Keratinocyte (primary cell): ENCODE data around the gene HOXD10. TPM values are rescaled to one million over a fixed set of nuclear protein-coding genes. Genes with fewer than 3 reads are reported as not detected.
A peak's percentile ranks its signal among the peaks of the same experiment; 100 is the strongest.

Source experiments
- DNase-seq: peaks from one replicate; pipeline ENCODE4 v3.0.0-alpha.2; 2011; ENCODE audit warnings: low read depth, missing footprints, low spot score
- FAIRE-seq: peaks from 2 replicates; lab custom pipeline; 2011; peaks lifted over from hg19 to GRCh38; lab: Jason Lieb, UNC
- H2AFZ ChIP-seq: 2 replicates; pipeline ENCODE4 v1.6.0; 2012; ENCODE audit warnings: low read length, control low read depth, inconsistent platforms; ENCODE audit not compliant: control insufficient read depth
- H3K27ac ChIP-seq: 2 replicates; pipeline ENCODE4 v1.5.1; 2011; ENCODE audit warnings: low read length; ENCODE audit not compliant: control insufficient read depth, insufficient read depth
- H3K27me3 ChIP-seq: 3 replicates; pipeline ENCODE4 v1.6.0; 2011; ENCODE audit warnings: low read length; ENCODE audit not compliant: control insufficient read depth, insufficient read depth; ENCODE audit errors: extremely low read depth
- H3K36me3 ChIP-seq, 2 experiments: 2 replicates in 1 of 2; 3 replicates in 1 of 2; pipeline ENCODE4 v1.5.1; 2011; ENCODE audit warnings: low read length in 2 of 2, mild to moderate bottlenecking in 1 of 2; ENCODE audit not compliant: control insufficient read depth in 2 of 2, insufficient read depth in 2 of 2; ENCODE audit errors: extremely low read depth in 1 of 2
- H3K4me1 ChIP-seq: 3 replicates; pipeline ENCODE4 v1.5.1; 2011; ENCODE audit warnings: low read length; ENCODE audit not compliant: control insufficient read depth, insufficient read depth; ENCODE audit errors: extremely low read depth
- H3K4me2 ChIP-seq: 3 replicates; pipeline ENCODE4 v1.6.0; 2011; ENCODE audit warnings: low read depth, low read length; ENCODE audit not compliant: control insufficient read depth, insufficient read depth; ENCODE audit errors: extremely low read depth
- H3K4me3 ChIP-seq, 3 experiments: fragments of 200-600 bp in 1 of 3; sonication (generic) in 1 of 3; 2 replicates in 2 of 3; 3 replicates in 1 of 3; pipeline ENCODE4 v1.5.1; 2011 to 2016; ENCODE audit warnings: low read length in 3 of 3, mild to moderate bottlenecking in 3 of 3, control low read depth in 2 of 3, inconsistent platforms in 1 of 3, low read depth in 1 of 3, mixed read lengths in 1 of 3, mixed run types in 1 of 3, moderate library complexity in 1 of 3; ENCODE audit not compliant: control insufficient read depth in 2 of 3, insufficient read depth in 2 of 3; ENCODE audit errors: extremely low read depth in 1 of 3
- H3K79me2 ChIP-seq: 2 replicates; pipeline ENCODE4 v1.6.0; 2012; ENCODE audit warnings: low read length; ENCODE audit not compliant: control insufficient read depth, insufficient read depth
- H3K9ac ChIP-seq: 3 replicates; pipeline ENCODE4 v1.6.0; 2011; ENCODE audit warnings: low read length; ENCODE audit not compliant: control insufficient read depth, insufficient read depth; ENCODE audit errors: extremely low read depth
- H3K9me1 ChIP-seq: 3 replicates; pipeline ENCODE4 v1.6.0; 2011; ENCODE audit warnings: low read length; ENCODE audit not compliant: control insufficient read depth, insufficient read depth; ENCODE audit errors: extremely low read depth
- H3K9me3 ChIP-seq: 2 replicates; pipeline ENCODE4 v1.5.1; 2012; ENCODE audit warnings: low read depth, low read length; ENCODE audit not compliant: control insufficient read depth
- H4K20me1 ChIP-seq: 3 replicates; pipeline ENCODE4 v1.6.0; 2011; ENCODE audit warnings: low read length; ENCODE audit not compliant: control insufficient read depth, insufficient read depth; ENCODE audit errors: extremely low read depth
- CTCF ChIP-seq, 3 experiments: IDR thresholded peaks in 1 of 3; conservative IDR thresholded peaks in 1 of 3; optimal IDR thresholded peaks in 1 of 3; 2 replicates in 2 of 3; 3 replicates in 1 of 3; pipeline versions ENCODE3 to v1.5.1; 2011; ENCODE audit warnings: low read length in 3 of 3, mild to moderate bottlenecking in 3 of 3, moderate library complexity in 2 of 3, control low read depth in 1 of 3, inconsistent platforms in 1 of 3; ENCODE audit not compliant: insufficient read depth in 2 of 3; ENCODE audit errors: extremely low read depth in 1 of 3
- EZH2 ChIP-seq: IDR thresholded peaks from one replicate; pipeline ENCODE4 v1.6.1; 2012; ENCODE audit warnings: inconsistent platforms, mild to moderate bottlenecking, low read length, moderate library complexity
- dilution Hi-C: fragments of 300-500 bp; cut with MboI; formaldehyde crosslinking; loops from one replicate; pipeline ENCODE4 v1.7.0; 2020; ENCODE audit warnings: low sequenced_read_pairs; ENCODE audit not compliant: extremely low pct_ligation_motif_present
- polyA plus RNA-seq, 5 experiments: library from polyadenylated mRNA; depleted of rRNA in 3 of 5; stranded (reverse) in 3 of 5; stranded (forward) in 1 of 5; unstranded in 1 of 5; fragments of >200 nt; gene quantifications; 1 replicate in 1 of 5; 2 replicates in 3 of 5; 3 replicates in 1 of 5; pipeline versions ENCODE4 v1.2.1 to v1.2.3, GENCODE V29; 2011 to 2012; ENCODE audit warnings: missing spikeins in 2 of 5, low read depth in 1 of 5, low replicate concordance in 1 of 5

HOXD10 gene
- polyA plus RNA-seq, 1 donor (not counting 4 experiments of a cell fraction or from before 2014, with no cell fraction given) = not detected

GRCh38 chr2:176095421-176095820 lies 21.2 kb upstream of the HOXD10 start:
- no peak overlapping the region for H3K27ac ChIP-seq
- H4K20me1 ChIP-seq = peaks cover 6% of the 10 kb centered on the region
- DNase-seq (no peak), FAIRE-seq (no peak)
- dilution Hi-C loops = no loop called here
- no peaks in the 10 kb centered on the region for H3K79me2 ChIP-seq
- no peak overlapping the region for H3K4me3 ChIP-seq
- H3K9me3 ChIP-seq = peaks cover 2% of the 10 kb centered on the region
- no peaks in the 10 kb centered on the region for H3K36me3 ChIP-seq
- TF ChIP-seq EZH2 (no peak), CTCF (optimal IDR thresholded peaks at IDR 0.05 in 1 of 3, IDR thresholded peaks at IDR 0.05 in 1 of 3, conservative IDR thresholded peaks at IDR 0.05 in 1 of 3; ENCODE audit: extremely low read depth in 1 of 3, insufficient read depth in 2 of 3, low read length in 3 of 3) (no peak)
- H2AFZ ChIP-seq = no peak overlapping the region
- no peaks in the 10 kb centered on the region for H3K9me1 ChIP-seq
- H3K4me1 ChIP-seq = peaks cover 2% of the 10 kb centered on the region
- peaks cover 100% of the 10 kb centered on the region for H3K27me3 ChIP-seq
- H3K9ac ChIP-seq = no peak overlapping the region
- H3K4me2 ChIP-seq = no peak overlapping the region

GRCh38 chr2:176096243-176096985 lies 20.2 kb upstream of the HOXD10 start:
- Histone ChIP-seq H3K4me2 (peak overlapping the region; percentile 7), H3K9me3 (peaks cover 2% of the 10 kb centered on the region), H3K4me3 (no peak overlapping the region), H3K9ac (no peak overlapping the region), H3K4me1 (peaks cover 2% of the 10 kb centered on the region), H3K27me3 (peaks cover 100% of the 10 kb centered on the region), H2AFZ (no peak overlapping the region), H4K20me1 (peaks cover 3% of the 10 kb centered on the region), H3K9me1 (no peaks in the 10 kb centered on the region), H3K27ac (no peak overlapping the region), H3K79me2 (no peaks in the 10 kb centered on the region), H3K36me3 (no peaks in the 10 kb centered on the region)
- FAIRE-seq = no peak
- DNase-seq = no peak
- no peak for TF ChIP-seq CTCF (optimal IDR thresholded peaks at IDR 0.05 in 1 of 3, IDR thresholded peaks at IDR 0.05 in 1 of 3, conservative IDR thresholded peaks at IDR 0.05 in 1 of 3; ENCODE audit: extremely low read depth in 1 of 3, insufficient read depth in 2 of 3, low read length in 3 of 3)
- peak; percentile 16 for TF ChIP-seq EZH2
- dilution Hi-C loops = no loop called here
